Cerebellar cortex (tissue), 1 donor: ENCODE data around the gene PLCB1.

Experiments
- DNase-seq: peaks from one replicate; pipeline ENCODE4 v3.0.0-alpha.2; 2015; ENCODE audit warnings: low spot score

PLCB1 gene

GRCh38 chr20:8303651-8304050 lies 171.6 kb downstream of the PLCB1 start:
- peak; percentile 58 for DNase-seq

DNA sequence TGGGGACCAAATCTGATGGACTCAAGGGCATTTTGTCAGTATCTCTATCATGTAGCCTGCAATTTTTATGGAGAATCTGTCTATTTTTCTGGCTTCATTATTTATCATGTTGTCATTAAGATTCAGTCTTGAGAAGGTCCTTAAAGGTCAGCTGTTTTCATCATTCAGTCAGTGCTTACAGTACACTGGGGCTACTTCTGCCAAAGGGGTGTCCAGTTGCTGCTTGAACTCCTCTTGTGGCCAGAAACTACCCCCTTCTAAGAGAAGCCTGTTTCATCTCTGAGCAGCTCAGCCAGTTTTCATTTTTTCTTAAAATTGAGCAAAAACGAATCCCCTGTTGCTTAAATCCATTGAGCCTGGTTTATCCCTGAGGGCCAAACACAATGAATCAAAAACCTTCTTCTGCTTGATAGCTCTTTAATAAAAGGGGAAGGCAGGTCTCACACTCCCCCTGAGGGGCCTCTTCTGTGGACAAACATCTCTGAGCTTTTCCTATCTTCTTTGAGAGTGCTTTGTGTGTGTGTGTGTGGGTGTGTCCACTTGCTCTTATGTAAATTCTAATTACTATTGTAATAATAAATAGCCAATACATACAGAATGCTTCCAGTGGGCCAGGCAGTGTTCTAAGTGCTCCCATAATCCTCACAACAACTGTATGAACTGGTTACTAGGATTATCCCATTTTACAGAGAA lies 172.2 kb downstream of the PLCB1 start:
- DNase-seq: no peak

DNA sequence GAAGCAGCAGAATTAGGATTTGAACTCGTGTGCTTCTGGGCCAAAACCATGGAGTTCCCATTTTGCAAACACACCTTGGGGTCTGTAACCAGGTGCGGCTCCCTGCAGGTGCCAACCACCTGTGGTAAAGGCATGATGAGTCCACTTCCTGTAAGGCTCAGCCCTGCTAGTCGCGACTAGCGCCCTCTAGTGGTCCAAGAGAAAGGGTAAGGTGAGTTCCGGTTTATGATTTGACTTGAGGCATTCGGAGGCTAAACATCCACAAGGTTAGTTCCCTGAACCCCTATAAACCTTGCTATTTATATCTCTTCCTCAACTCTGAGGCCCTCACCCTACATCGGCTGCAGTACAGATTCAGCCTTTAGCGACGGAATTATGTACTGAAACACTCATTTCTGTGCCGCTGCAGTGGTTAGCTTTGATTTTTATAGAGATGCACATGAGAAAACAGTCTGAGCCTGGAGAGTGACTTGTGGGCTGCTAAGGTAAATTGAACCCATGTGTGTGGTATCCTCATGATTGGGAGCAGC lies 173.4 kb downstream of the PLCB1 start:
- peak; percentile 45 for DNase-seq

- DNase-seq: no peak
These were observed 174.9 kb downstream of the PLCB1 start for GRCh38 chr20:8306937-8307336.

GRCh38 chr20:8309634-8310033 lies 177.6 kb downstream of the PLCB1 start:
- DNase-seq: peak; percentile 50

DNA sequence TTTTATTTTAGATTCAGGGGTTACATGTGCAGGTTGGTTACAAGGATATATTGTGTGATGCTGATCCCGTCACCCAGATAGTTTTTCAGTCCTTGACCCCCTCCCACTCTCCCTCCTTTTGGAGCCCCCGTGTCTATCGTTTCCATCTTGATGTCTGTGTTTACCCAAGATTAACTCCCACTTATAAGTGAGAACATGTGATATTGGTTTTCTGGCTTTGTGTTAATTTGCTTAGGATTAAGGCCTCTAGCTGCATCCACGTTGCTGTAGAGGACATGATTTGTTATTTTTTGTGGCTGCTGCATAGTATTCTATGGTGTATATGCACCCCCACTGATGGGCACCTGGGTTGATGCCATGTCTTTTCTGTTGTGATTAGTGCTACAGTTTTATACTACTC lies 178.6 kb downstream of the PLCB1 start:
- no peak for DNase-seq

- no peak for DNase-seq
These were observed 181.0 kb downstream of the PLCB1 start for GRCh38 chr20:8313073-8313472.

DNA sequence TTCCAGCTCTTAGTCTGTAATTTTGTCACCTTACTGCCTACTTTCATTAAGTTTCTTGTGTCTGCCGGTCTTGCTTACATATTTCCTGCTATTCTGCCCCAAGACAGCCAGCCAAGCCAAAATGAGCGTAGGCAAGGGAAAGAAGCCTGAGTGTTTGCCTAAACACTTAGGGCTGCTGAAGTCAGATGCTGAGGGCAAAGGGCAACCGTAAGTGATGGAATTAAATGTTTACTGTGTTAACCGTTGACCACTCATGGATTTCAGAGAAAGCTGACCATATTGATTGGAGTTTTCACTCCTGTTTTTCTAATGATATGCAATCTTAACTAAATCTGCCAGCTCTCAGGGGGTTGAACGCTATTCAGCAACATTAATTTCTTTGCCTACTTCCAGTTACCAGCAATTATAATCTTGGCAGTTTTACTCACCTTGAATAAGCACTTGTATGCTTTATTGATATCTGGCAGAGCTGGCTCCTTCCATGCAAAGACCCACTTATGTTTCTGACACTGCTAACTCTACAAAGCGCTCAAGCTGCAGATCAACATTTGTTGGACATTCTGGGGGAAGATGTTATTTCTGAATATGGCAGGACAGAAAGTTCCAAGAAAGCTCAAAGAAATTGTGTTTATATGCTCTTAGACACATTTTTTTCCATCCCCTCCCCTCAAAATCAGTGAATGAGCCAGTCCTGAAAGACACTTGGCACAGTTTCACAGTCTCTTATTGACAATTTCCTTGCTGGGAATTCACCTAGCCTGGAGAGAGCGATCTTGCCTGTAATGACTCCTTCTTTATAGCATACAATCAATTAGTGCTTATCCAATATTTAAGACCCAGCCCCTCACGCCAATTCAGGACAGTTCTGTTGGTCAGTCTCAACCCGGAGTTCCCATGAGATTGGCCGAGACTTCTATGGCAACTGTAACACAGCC lies 183.8 kb downstream of the PLCB1 start:
- DNase-seq: no peak

DNA sequence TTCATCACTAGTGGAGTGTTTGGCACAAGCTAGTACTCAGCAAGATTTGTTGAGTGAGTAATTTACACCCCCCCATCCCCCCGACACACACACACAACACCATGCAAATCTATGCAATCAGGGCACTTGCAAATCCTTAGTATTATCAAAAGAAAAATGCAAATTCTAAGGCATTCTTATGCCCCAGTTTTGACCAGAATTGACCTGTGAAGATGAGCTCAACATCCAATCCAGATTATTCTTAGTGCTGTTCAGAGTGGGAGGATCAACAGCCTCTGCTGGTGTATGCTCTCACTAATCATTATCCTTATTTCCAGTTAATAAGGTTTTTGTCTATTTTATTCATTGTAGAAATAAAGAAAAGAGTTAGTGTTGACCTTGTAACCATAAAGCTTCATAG lies 185.4 kb downstream of the PLCB1 start:
- DNase-seq: no peak

DNA sequence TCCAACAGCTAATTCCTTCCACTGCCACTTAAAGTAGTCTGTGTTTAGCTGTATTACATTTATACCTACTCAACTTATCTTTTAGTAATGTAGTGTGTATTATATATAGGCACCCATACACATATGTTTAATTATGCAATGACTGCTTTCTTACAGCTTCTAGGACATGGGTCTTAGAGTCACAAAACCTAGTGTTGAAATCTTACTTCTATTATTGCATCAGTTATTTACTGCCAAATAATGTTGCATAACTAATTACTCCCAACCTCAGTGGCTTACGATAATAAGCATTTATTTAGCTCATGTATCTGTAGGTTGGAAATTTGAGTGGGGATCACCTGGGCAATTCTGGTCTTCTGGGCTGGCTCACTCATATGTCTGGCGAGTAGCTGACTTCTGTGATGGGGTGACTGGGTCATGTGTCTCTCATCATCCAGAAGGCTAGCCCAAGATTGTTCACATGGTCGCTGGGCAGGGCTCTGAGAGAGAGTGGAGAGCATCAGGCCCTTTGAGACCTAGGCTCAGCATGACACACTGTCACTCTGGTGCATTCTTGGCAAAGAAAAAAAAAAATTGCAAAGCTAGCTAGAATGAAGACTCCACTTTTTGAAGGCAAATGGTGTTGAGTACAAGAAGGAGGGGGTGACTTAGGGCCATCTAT lies 187.0 kb downstream of the PLCB1 start:
- no peak for DNase-seq

DNA sequence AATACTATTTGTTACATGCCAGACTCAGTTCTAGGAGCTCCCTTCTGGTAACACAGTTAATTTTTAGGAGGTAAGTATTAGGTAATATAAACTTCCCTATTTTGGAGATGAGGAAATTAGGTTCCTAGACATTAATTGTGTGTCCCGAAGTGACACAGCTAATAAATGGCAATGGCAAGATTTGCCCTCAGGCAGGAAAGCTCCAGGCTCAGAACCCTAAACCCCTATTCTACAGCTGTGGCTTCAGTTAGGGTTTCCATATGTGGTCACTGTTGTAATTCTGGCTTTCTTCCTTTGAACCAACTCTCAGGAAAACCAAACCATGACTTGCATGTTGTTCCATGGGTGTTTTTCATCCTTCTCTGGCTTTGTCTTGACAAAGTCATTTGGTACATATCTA lies 188.2 kb downstream of the PLCB1 start:
- no peak for DNase-seq

GRCh38 chr20:8321001-8321400 lies 188.9 kb downstream of the PLCB1 start:
- no peak for DNase-seq

- DNase-seq: no peak
These were observed 190.7 kb downstream of the PLCB1 start for GRCh38 chr20:8322662-8323217.

DNA sequence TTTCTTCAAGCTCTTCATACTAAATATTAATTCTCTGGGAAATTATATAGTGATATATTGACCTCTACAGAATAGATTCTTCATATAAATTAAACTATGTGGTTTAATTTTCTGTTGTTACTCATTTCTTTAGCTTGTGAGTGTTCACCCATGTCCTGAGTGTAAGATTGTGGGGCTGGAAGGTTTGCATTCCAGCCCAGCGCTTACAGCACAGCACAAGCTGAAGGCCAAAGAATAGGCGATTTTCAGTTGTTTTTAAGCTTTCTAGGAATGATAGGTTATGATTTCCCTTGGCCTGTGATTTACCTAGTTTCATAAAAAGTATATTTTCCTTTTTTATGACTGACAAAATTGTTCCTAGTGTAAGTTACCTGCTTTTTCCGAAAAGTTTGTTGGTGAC lies 194.1 kb downstream of the PLCB1 start:
- no peak for DNase-seq

DNA sequence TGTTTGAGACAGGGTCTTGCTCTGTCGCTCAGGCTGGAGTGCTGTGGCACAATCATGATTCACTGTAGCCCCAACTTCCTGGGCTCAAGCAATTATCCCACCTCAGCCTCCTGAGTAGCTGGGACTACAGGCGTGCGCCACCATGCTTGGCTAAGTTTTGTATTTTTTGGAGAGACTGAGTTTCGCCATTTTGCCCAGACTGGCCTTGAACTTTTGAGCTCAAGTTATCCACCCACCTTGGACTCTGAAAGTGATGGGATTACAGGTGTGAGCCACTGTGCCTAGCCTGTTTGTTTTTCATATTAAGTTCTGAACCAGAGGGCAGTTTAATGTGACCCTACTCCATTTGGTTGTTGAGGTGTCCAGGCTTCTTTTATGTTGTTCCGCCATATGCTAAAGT lies 194.8 kb downstream of the PLCB1 start:
- no peak for DNase-seq

DNA sequence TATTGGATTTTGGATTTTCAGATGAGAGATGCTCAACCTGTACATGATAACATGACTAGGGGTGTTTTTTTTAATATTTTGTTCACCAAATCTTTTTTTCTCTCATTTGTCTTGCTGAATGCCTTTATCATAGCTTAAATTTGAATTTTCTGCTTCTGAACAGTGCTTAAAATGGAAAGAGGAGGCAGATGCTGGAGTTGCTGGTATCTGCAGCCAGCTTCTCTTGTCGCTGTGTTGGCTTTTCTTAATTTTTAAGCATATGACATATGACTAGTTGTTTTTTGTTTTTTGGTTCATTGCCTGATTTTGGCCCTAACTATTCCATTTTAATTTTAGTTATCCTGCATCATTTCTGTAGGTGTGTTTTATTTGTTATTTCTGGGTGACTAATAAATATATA lies 196.1 kb downstream of the PLCB1 start:
- DNase-seq: no peak

DNA sequence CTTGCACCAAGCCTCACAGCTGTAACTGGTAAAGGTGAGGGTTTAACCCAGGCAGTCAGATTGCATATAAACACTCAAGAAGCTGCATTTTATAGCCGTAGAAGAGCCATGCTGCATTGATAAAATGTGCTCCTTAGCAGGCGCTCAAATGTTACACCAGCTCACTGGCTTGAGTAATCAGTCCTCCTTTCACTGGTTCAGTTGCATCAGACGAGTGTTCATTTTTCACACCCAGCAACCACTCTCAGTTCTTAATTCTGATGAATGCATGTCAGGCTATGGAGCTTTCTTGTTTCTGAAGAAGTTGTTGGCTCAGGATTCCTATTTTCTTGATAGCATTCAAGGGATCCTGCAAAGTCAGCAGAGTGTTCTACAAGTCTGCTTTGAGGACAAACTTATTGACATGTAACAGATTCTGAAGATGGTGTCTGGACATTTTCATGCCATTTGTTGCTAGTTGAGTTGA lies 198.3 kb downstream of the PLCB1 start:
- DNase-seq: no peak

GRCh38 chr20:8330785-8331695 lies 199.0 kb downstream of the PLCB1 start:
- DNase-seq: peak; percentile 15

- peak; percentile 24 for DNase-seq
These were observed 199.8 kb downstream of the PLCB1 start for GRCh38 chr20:8331740-8332412.

- DNase-seq: no peak
These were observed 202.6 kb downstream of the PLCB1 start for GRCh38 chr20:8334641-8335040.
